GM12878 (cell line): Measurements from ENCODE around the gene CDPF1. TPM values are rescaled to one million over a fixed set of nuclear protein-coding genes. Genes with fewer than 3 reads are reported as not detected.

Source experiments
- ATAC-seq: fragments of 200-7000 bp; cut with Tn5 transposase; 3 replicates; pipeline ENCODE4 v1.9.1; 2020; ENCODE audit warnings: mild to moderate bottlenecking, moderate library complexity
- BruUV-seq: library from RNA; stranded (reverse); fragments of 400-500 nt; replicated peaks from 2 replicates; lab custom pipeline; 2021; lab: Mats Ljungman, UMichigan
- CTCF ChIA-PET: fragments of 300-600 bp; sonication (Branson Sonifier 250); formaldehyde crosslinking; extraction: SDS; loops from one replicate; lab custom pipeline; 2021; ENCODE audit warnings: inconsistent platforms; lab: Yijun Ruan, JAX
- POLR2A ChIA-PET: fragments of 350-600 bp; formaldehyde crosslinking; extraction: SDS; loops from one replicate; lab custom pipeline; 2021; ENCODE audit warnings: inconsistent platforms; lab: Charles Lee
- RAD21 ChIA-PET: fragments of 300-600 bp; sonication (Branson Sonifier 250); formaldehyde crosslinking; loops from one replicate; lab custom pipeline; 2023; ENCODE audit warnings: antibody characterized with exemption; ENCODE audit not compliant: unreplicated experiment; lab: Charles Lee
- SMC1A ChIA-PET: fragments of 300-600 bp; sonication (Branson Sonifier 250); formaldehyde crosslinking; loops from one replicate; lab custom pipeline; 2023; ENCODE audit not compliant: unreplicated experiment, uncharacterized antibody; lab: Charles Lee
- DNase-seq: peaks from one replicate; pipeline ENCODE4 v3.0.0-alpha.2; 2011; ENCODE audit warnings: low read depth, low spot score
- FAIRE-seq: peaks from 3 replicates; lab custom pipeline; 2011; peaks lifted over from hg19 to GRCh38; lab: Jason Lieb, UNC
- H2AFZ ChIP-seq: 2 replicates; pipeline ENCODE4 v1.6.0; 2011; ENCODE audit warnings: low read depth, low read length, control low read depth; ENCODE audit not compliant: control insufficient read depth
- H3K27ac ChIP-seq: 2 replicates; pipeline ENCODE4 v1.5.1; 2011; ENCODE audit warnings: control low read depth; ENCODE audit not compliant: control insufficient read depth, insufficient read depth
- H3K27me3 ChIP-seq, 2 experiments: replicated peaks in 1 of 2; 2 replicates each; pipeline versions ENCODE4 v1.6.0 to v1.6.1; 2011; ENCODE audit warnings: low read length in 1 of 2; ENCODE audit not compliant: control insufficient read depth in 2 of 2, insufficient read depth in 2 of 2
- H3K36me3 ChIP-seq, 2 experiments: 2 replicates each; pipeline ENCODE4 v1.5.1; 2011; ENCODE audit warnings: low read length in 1 of 2; ENCODE audit not compliant: control insufficient read depth in 2 of 2, insufficient read depth in 2 of 2
- H3K4me1 ChIP-seq: 2 replicates; pipeline ENCODE4 v1.6.1; 2011; ENCODE audit warnings: mild to moderate bottlenecking, low read length, moderate library complexity, mixed read lengths; ENCODE audit not compliant: control insufficient read depth, insufficient read depth
- H3K4me2 ChIP-seq: 2 replicates; pipeline ENCODE4 v1.6.0; 2011; ENCODE audit warnings: control low read depth; ENCODE audit not compliant: control insufficient read depth, insufficient read depth
- H3K4me3 ChIP-seq: fragments of 200-600 bp; sonication (generic); 2 replicates; pipeline ENCODE4 v1.5.1; 2016
- H3K79me2 ChIP-seq: 2 replicates; pipeline ENCODE4 v1.6.0; 2011; ENCODE audit warnings: low read length; ENCODE audit not compliant: control insufficient read depth, insufficient read depth
- H3K9ac ChIP-seq: 2 replicates; pipeline ENCODE4 v1.8.0; 2011; ENCODE audit warnings: low read length, control low read depth, mixed read lengths; ENCODE audit not compliant: control insufficient read depth, insufficient read depth
- H3K9me3 ChIP-seq: replicated peaks from 3 replicates; pipeline ENCODE4 v1.5.1; 2011; ENCODE audit warnings: mild to moderate bottlenecking, low read length; ENCODE audit not compliant: control insufficient read depth, insufficient read depth
- H4K20me1 ChIP-seq: 2 replicates; pipeline ENCODE4 v1.6.0; 2011; ENCODE audit not compliant: control insufficient read depth, insufficient read depth
- BCL11A ChIP-seq: IDR thresholded peaks from 2 replicates; pipeline ENCODE4 v1.6.1; 2011; ENCODE audit warnings: low read depth, low read length
- CHD2 ChIP-seq: IDR thresholded peaks from 2 replicates; pipeline ENCODE4 v1.6.1; 2011; ENCODE audit warnings: low read depth, low read length, improper control_type of control experiment, borderline replicate concordance
- GABPA ChIP-seq: IDR thresholded peaks from 2 replicates; pipeline ENCODE4 v1.6.1; 2014; ENCODE audit warnings: antibody characterized with exemption, low read depth, mild to moderate bottlenecking, inconsistent platforms
- HDAC2 ChIP-seq: fragments of 200-600 bp; sonication (generic); IDR thresholded peaks from 2 replicates; pipeline ENCODE4 v1.6.1; 2017
- HDAC6 ChIP-seq: fragments of 200-600 bp; sonication (generic); IDR thresholded peaks from one replicate; pipeline ENCODE4 v1.8.0; 2017; ENCODE audit warnings: antibody characterized with exemption; ENCODE audit not compliant: unreplicated experiment
- IKZF1 ChIP-seq: fragments of 450-650 bp; conservative IDR thresholded peaks from 2 replicates; pipeline ENCODE4 v1.6.1; 2017; ENCODE audit warnings: antibody characterized with exemption, mild to moderate bottlenecking
- MXI1 ChIP-seq: fragments of 150-350 bp; IDR thresholded peaks from 2 replicates; pipeline ENCODE4 v1.6.1; 2011; ENCODE audit warnings: low read depth, mild to moderate bottlenecking, inconsistent platforms, low read length, improper control_type of control experiment
- POLR2A ChIP-seq: IDR thresholded peaks from 2 replicates; pipeline ENCODE4 v1.6.1; 2011; ENCODE audit warnings: low read depth, mild to moderate bottlenecking, low read length
- POLR2AphosphoS2 ChIP-seq: IDR thresholded peaks from 2 replicates; pipeline ENCODE4 v1.6.1; 2011; ENCODE audit warnings: low read depth, mild to moderate bottlenecking, low read length, improper control_type of control experiment, moderate library complexity
- SREBF1 ChIP-seq: IDR thresholded peaks from 2 replicates; pipeline ENCODE4 v1.6.1; 2012; ENCODE audit warnings: mild to moderate bottlenecking, low read length
- TCF7 ChIP-seq: IDR thresholded peaks from 2 replicates; pipeline ENCODE4 v1.6.1; 2014; ENCODE audit warnings: antibody characterized with exemption, borderline replicate concordance
- YY1 ChIP-seq: IDR thresholded peaks from 2 replicates; pipeline ENCODE4 v1.6.1; 2011; ENCODE audit warnings: low read depth, mild to moderate bottlenecking, low read length
- ZSCAN29 ChIP-seq: fragments of 450-650 bp; IDR thresholded peaks from 2 replicates; pipeline ENCODE4 v1.6.1; 2017; ENCODE audit warnings: mild to moderate bottlenecking, moderate library complexity
- WGBS: methylation state at CpG from one replicate; pipeline ENCODE4 v1.1.6; 2016; ENCODE audit warnings: low lambda C conversion rate; ENCODE audit not compliant: insufficient replicate concordance, insufficient coverage; ENCODE audit errors: missing lambda C conversion rate; 5-methylcytosine and 5-hydroxymethylcytosine counted together
- in situ Hi-C: fragments of 300-500 bp; cut with MboI; formaldehyde crosslinking; loops from 9 replicates; pipeline ENCODE4 v1.14.3; 2018; ENCODE audit warnings: mixed read lengths
- intact Hi-C: fragments of 100-400 bp; cut with micrococcal nuclease; formaldehyde crosslinking; loops from one replicate; pipeline ENCODE4 v1.14.2; 2022; ENCODE audit not compliant: unreplicated experiment
- polyA plus RNA-seq, 11 experiments: library from polyadenylated mRNA; depleted of rRNA in 4 of 11; unstranded in 6 of 11; stranded (reverse) in 5 of 11; fragments of >200 nt; fragmentation: Nextera tagmentation in 4 of 11; fragmentation: Illumina TruSeq in 1 of 11; extraction: Ambion mirVana in 4 of 11; extraction: Trizol in 1 of 11; gene quantifications; 1 replicate in 1 of 11; 2 replicates in 10 of 11; pipeline versions ENCODE4 v1.2.1 to v1.2.3, GENCODE V29; 2011 to 2016; ENCODE audit warnings: inconsistent platforms in 2 of 11, missing spikeins in 2 of 11, low read depth in 1 of 11
- total RNA-seq, 4 experiments: library from RNA; depleted of rRNA in 3 of 4; stranded (reverse); fragments of >200 nt in 3 of 4; fragmentation: Illumina TruSeq in 1 of 4; extraction: Trizol in 1 of 4; gene quantifications; 2 replicates each; pipeline versions ENCODE4 v1.2.1 to v1.2.3, GENCODE V29; 2013 to 2021
- TF ChIP-seq, protein P1 (sequence below): IDR thresholded peaks from 2 replicates; pipeline ENCODE4 v1.6.1; 2012; ENCODE audit warnings: improper control_type of control experiment, low read depth, low read length; ENCODE audit not compliant: insufficient replicate concordance
- TF ChIP-seq, protein P2 (sequence below): fragments of 450-650 bp; formaldehyde crosslinking; IDR thresholded peaks from 2 replicates; pipeline ENCODE4 v1.5.0; 2022; ENCODE audit warnings: mild to moderate bottlenecking, missing genetic modification characterization

Gene CDPF1
- total and polyA plus RNA-seq, 10 of the 15 experiments (the other 5 are each of a cell fraction or from before 2014, with no cell fraction given), result 1.0 to 22.4 (median 7.9) TPM

DNA sequence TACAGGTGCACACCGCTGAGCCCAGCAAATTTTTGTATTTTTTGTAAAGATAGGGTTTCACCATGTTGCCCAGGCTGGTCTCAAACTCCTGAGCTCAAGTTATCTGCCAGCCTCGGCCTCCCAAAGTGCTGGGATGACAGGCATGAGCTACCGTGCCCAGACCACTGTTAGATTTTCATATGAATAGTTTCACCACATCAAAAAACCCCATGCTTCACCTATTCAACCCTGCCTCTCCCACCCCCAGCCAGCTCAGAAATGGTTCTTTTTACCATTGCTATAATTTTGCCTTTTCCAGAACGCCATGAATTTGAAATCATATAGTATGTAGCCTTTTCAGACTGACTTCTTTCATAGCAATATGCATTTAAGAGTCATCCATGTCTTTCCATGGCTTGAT is 37.9 kb downstream of the CDPF1 start (continued):
- TF ChIP-seq, protein P1, sequence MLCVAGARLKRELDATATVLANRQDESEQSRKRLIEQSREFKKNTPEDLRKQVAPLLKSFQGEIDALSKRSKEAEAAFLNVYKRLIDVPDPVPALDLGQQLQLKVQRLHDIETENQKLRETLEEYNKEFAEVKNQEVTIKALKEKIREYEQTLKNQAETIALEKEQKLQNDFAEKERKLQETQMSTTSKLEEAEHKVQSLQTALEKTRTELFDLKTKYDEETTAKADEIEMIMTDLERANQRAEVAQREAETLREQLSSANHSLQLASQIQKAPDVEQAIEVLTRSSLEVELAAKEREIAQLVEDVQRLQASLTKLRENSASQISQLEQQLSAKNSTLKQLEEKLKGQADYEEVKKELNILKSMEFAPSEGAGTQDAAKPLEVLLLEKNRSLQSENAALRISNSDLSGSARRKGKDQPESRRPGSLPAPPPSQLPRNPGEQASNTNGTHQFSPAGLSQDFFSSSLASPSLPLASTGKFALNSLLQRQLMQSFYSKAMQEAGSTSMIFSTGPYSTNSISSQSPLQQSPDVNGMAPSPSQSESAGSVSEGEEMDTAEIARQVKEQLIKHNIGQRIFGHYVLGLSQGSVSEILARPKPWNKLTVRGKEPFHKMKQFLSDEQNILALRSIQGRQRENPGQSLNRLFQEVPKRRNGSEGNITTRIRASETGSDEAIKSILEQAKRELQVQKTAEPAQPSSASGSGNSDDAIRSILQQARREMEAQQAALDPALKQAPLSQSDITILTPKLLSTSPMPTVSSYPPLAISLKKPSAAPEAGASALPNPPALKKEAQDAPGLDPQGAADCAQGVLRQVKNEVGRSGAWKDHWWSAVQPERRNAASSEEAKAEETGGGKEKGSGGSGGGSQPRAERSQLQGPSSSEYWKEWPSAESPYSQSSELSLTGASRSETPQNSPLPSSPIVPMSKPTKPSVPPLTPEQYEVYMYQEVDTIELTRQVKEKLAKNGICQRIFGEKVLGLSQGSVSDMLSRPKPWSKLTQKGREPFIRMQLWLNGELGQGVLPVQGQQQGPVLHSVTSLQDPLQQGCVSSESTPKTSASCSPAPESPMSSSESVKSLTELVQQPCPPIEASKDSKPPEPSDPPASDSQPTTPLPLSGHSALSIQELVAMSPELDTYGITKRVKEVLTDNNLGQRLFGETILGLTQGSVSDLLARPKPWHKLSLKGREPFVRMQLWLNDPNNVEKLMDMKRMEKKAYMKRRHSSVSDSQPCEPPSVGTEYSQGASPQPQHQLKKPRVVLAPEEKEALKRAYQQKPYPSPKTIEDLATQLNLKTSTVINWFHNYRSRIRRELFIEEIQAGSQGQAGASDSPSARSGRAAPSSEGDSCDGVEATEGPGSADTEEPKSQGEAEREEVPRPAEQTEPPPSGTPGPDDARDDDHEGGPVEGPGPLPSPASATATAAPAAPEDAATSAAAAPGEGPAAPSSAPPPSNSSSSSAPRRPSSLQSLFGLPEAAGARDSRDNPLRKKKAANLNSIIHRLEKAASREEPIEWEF, result no peak
- TF ChIP-seq CHD2, result no peak
- TF ChIP-seq TCF7, result peak; percentile 51; the same call in 1 of the 2 replicates

DNA sequence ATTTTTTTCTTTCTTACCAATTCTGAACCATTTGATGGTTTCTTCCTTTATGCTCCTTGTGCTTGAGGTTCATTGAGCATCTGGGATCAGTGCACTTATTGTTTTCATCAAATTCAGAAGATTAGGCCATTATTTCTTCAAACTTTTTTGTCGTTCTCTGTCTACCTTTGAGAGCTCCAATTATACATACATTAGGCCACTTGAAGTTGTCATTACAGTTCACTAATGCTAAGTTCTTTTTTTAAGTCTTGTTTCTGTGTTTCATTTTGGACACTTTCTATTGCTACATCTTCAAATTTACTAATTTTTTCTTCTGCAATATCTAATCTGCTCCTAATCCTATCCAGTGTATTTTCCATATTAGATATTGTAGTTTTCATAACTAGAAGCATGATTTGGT is 40.8 kb downstream of the CDPF1 start:
- H2AFZ ChIP-seq, result no peak overlapping the region
- ATAC-seq (no peak), DNase-seq (no peak), FAIRE-seq (no peak)
- no peaks in the 10 kb centered on the region for H4K20me1 ChIP-seq
- ChIA-PET SMC1A (no interaction called here), CTCF (no interaction called here), POLR2A (no interaction called here), RAD21 (no interaction called here)
- H3K9ac ChIP-seq, result no peak overlapping the region
- no peaks in the 10 kb centered on the region for H3K79me2 ChIP-seq
- H3K4me3 ChIP-seq, result no peak overlapping the region
- no peaks in the 10 kb centered on the region for H3K27me3 ChIP-seq
- H3K27ac ChIP-seq, result no peak overlapping the region
- H3K4me1 ChIP-seq, result no peaks in the 10 kb centered on the region
- intact Hi-C loops (no loop called here), in situ Hi-C loops (no loop called here)
- 94% methylated on average over 1 of the region's 1 CpG for WGBS
- H3K4me2 ChIP-seq, result no peak overlapping the region
- peaks cover 0 to 5% of the 10 kb centered on the region in 2 experiments; a peak in 2 of 4 replicates for H3K36me3 ChIP-seq
- no TSS peak for BruUV-seq
- H3K9me3 ChIP-seq, result peaks cover 2% of the 10 kb centered on the region; the same call in 1 of the 3 replicates
- TF ChIP-seq GABPA (no peak), HDAC2 (no peak), SREBF1 (no peak), IKZF1 (no peak), CHD2 (no peak), ZSCAN29 (no peak), YY1 (no peak), HDAC6 (no peak), MXI1 (no peak), BCL11A (no peak), POLR2AphosphoS2 (no peak), POLR2A (no peak)
- TF ChIP-seq, protein P2, sequence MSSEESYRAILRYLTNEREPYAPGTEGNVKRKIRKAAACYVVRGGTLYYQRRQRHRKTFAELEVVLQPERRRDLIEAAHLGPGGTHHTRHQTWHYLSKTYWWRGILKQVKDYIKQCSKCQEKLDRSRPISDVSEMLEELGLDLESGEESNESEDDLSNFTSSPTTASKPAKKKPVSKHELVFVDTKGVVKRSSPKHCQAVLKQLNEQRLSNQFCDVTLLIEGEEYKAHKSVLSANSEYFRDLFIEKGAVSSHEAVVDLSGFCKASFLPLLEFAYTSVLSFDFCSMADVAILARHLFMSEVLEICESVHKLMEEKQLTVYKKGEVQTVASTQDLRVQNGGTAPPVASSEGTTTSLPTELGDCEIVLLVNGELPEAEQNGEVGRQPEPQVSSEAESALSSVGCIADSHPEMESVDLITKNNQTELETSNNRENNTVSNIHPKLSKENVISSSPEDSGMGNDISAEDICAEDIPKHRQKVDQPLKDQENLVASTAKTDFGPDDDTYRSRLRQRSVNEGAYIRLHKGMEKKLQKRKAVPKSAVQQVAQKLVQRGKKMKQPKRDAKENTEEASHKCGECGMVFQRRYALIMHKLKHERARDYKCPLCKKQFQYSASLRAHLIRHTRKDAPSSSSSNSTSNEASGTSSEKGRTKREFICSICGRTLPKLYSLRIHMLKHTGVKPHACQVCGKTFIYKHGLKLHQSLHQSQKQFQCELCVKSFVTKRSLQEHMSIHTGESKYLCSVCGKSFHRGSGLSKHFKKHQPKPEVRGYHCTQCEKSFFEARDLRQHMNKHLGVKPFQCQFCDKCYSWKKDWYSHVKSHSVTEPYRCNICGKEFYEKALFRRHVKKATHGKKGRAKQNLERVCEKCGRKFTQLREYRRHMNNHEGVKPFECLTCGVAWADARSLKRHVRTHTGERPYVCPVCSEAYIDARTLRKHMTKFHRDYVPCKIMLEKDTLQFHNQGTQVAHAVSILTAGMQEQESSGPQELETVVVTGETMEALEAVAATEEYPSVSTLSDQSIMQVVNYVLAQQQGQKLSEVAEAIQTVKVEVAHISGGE (CRISPR knock-in tag), result no peak
